K562 (cell line): ENCODE measurements around the gene HS3ST4. TPM values are rescaled to one million over a fixed set of nuclear protein-coding genes. Genes with fewer than 3 reads are reported as not detected.

Experiments
- ARID3B ChIP-seq: fragments of 250-450 bp; sonication (Bioruptor Pico); IDR thresholded peaks from 2 replicates; pipeline ENCODE4 v1.4.0; 2020; ENCODE audit warnings: borderline replicate concordance
- POLR2AphosphoS2 ChIP-seq: IDR thresholded peaks from 2 replicates; pipeline ENCODE4 v1.6.1; 2012; ENCODE audit warnings: low read length, improper control_type of control experiment
- ZNF407 ChIP-seq: fragments of 450-650 bp; IDR thresholded peaks from 2 replicates; pipeline ENCODE4 v1.6.1; 2016; ENCODE audit warnings: low read depth
- polyA plus RNA-seq, 8 experiments: library from polyadenylated mRNA; depleted of rRNA in 4 of 8; stranded (reverse) in 5 of 8; unstranded in 3 of 8; fragments of >200 nt; fragmentation: Nextera tagmentation in 2 of 8; fragmentation: Illumina TruSeq in 1 of 8; extraction: Ambion mirVana in 2 of 8; extraction: Trizol in 1 of 8; gene quantifications; 2 replicates each; pipeline versions ENCODE4 v1.2.1 to v1.2.3, GENCODE V29; 2011 to 2014; ENCODE audit warnings: inconsistent platforms in 1 of 8, missing spikeins in 1 of 8
- total RNA-seq, 7 experiments: library from RNA; depleted of rRNA in 6 of 7; stranded (reverse); fragments of >200 nt in 6 of 7; fragmentation: Illumina TruSeq in 2 of 7; extraction: Trizol in 2 of 7; gene quantifications; 2 replicates each; pipeline versions ENCODE4 v1.2.1 to v1.2.3, GENCODE V29; 2011 to 2021; ENCODE audit warnings: low replicate concordance in 1 of 7

HS3ST4 gene
- total and polyA plus RNA-seq, 9 of the 15 experiments (the other 6 are each of a cell fraction or from before 2014, with no cell fraction given) = not detected

- TF ChIP-seq ZNF407 (no peak), ARID3B (CRISPR knock-in tag) (no peak), POLR2AphosphoS2 (no peak)
Observed at GRCh38 chr16:25877103-25877502, 185.3 kb downstream of the HS3ST4 start (continued).
